ENCODE data around the gene DDX56.
"Not testable (repeated sequence)": the region's sequence is repeated elsewhere in the genome, so short reads cannot be mapped to it uniquely, and the experiment has no call there.

GRCh38 chr7:44562622-44562962 lies 11.1 kb downstream of the DDX56 start:
- TF ChIP-seq JUN (IDR thresholded peaks at IDR 0.05; ENCODE audit: borderline replicate concordance, low read depth, low read length); JUN (CRISPR knock-in tag; IDR thresholded peaks at IDR 0.05; ENCODE audit: borderline replicate concordance); REST (IDR thresholded peaks at IDR 0.05; ENCODE audit: borderline replicate concordance); REST (CRISPR knock-in tag; IDR thresholded peaks at IDR 0.05; ENCODE audit: low read depth); HDAC1 (IDR thresholded peaks at IDR 0.05); HNRNPH1 (optimal IDR thresholded peaks at IDR 0.05; ENCODE audit: low read depth, low read length); HDAC2 (IDR thresholded peaks at IDR 0.05); BCOR (IDR thresholded peaks at IDR 0.05); NBN (IDR thresholded peaks at IDR 0.05; ENCODE audit: low read depth); EZH2 (IDR thresholded peaks at IDR 0.05; ENCODE audit: borderline replicate concordance, low read depth, low read length): not testable (repeated sequence)
- TF ChIP-seq, protein P1, sequence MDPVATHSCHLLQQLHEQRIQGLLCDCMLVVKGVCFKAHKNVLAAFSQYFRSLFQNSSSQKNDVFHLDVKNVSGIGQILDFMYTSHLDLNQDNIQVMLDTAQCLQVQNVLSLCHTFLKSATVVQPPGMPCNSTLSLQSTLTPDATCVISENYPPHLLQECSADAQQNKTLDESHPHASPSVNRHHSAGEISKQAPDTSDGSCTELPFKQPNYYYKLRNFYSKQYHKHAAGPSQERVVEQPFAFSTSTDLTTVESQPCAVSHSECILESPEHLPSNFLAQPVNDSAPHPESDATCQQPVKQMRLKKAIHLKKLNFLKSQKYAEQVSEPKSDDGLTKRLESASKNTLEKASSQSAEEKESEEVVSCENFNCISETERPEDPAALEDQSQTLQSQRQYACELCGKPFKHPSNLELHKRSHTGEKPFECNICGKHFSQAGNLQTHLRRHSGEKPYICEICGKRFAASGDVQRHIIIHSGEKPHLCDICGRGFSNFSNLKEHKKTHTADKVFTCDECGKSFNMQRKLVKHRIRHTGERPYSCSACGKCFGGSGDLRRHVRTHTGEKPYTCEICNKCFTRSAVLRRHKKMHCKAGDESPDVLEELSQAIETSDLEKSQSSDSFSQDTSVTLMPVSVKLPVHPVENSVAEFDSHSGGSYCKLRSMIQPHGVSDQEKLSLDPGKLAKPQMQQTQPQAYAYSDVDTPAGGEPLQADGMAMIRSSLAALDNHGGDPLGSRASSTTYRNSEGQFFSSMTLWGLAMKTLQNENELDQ (CRISPR knock-in tag; IDR thresholded peaks at IDR 0.05; ENCODE audit: borderline replicate concordance) = not testable (repeated sequence)
